Subcutaneous adipose tissue (tissue), 4 donors: Measurements from ENCODE around the gene PTPRN2. TPM values are rescaled to one million over a fixed set of nuclear protein-coding genes. Genes with fewer than 3 reads are reported as not detected.

Experiments used
- total RNA-seq, 4 donors: library from RNA; depleted of rRNA; stranded (reverse); fragments of >200 nt; gene quantifications; one replicate each; pipeline ENCODE4 v1.1.0, GENCODE V29; 2016
- TF ChIP-seq, protein P1 (sequence below): fragments of 450-650 bp; IDR thresholded peaks from one replicate; pipeline ENCODE4 v1.5.1; 2016; ENCODE audit warnings: low read depth, mild to moderate bottlenecking, control low read depth, antibody characterized with exemption, moderate library complexity

PTPRN2 gene
- total RNA-seq, 4 donors from 2014 or later, result 2.0 to 4.6 (median 3.7) TPM

DNA sequence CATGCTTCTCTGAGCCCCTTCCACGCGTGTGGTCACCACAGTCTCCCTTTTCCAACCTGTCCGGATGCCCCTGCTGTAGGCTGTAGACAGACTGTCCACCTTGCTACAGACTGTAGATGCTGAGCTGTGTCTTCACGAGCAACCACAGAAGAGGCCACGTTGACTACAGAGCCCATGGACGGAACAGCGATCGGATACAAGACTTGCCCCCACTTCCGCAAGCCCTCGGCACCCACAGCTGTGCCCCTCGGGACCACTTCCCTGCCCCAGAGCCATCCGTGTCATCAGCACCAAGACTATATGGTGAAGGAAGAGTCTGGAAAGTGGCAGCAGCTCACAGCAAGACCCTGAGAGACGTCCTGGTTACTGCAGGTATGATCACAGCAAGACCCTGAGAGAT lies 759.4 kb downstream of the PTPRN2 start:
- TF ChIP-seq, protein P1, sequence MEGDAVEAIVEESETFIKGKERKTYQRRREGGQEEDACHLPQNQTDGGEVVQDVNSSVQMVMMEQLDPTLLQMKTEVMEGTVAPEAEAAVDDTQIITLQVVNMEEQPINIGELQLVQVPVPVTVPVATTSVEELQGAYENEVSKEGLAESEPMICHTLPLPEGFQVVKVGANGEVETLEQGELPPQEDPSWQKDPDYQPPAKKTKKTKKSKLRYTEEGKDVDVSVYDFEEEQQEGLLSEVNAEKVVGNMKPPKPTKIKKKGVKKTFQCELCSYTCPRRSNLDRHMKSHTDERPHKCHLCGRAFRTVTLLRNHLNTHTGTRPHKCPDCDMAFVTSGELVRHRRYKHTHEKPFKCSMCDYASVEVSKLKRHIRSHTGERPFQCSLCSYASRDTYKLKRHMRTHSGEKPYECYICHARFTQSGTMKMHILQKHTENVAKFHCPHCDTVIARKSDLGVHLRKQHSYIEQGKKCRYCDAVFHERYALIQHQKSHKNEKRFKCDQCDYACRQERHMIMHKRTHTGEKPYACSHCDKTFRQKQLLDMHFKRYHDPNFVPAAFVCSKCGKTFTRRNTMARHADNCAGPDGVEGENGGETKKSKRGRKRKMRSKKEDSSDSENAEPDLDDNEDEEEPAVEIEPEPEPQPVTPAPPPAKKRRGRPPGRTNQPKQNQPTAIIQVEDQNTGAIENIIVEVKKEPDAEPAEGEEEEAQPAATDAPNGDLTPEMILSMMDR, result no peak

- TF ChIP-seq, protein P1, result no peak
Measured at GRCh38 chr7:157827863-157828160, 759.8 kb downstream of the PTPRN2 start.

DNA sequence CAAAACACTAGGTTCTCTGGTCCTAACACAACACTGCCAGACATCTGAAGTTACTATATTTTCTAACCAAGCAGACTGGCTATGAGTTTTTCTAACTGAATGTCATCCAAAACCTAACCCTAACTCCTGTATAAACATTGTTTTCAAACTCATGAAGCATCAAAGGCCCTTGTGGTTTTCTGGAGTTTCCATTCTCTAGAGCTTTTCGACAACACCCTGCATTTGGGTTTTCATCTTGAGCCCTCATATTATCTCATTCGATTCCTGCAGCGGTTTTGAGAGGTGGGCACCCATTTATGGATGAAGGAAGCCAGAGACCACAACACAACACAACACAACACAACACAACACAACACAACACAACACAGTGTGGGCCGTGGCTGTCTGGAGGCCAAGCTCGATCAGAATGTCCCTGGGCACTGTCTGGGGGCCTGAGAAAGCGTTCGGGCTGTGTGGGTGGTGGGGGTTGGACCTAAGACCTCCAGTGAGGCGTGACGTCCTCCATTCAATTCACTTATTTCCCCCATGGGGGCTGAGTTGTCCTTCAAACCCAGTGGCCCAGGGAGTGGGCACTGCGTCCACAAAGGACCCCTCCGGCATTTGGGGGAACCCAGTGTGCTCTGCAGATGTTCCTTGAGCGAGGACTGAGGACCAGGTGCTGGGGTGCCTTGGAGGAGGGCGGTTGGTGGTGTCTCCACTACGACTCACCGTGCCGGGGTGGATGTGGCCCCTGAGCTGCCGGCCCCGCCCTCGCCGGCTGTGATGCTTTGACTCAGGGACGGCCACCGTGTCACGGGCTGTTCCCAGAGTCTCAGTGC lies 760.4 kb downstream of the PTPRN2 start:
- TF ChIP-seq, protein P1, result no peak

- TF ChIP-seq, protein P1, result no peak
Measured at GRCh38 chr7:157826566-157826965, 761.1 kb downstream of the PTPRN2 start.

- TF ChIP-seq, protein P1, result no peak
Measured at GRCh38 chr7:157825325-157825724, 762.3 kb downstream of the PTPRN2 start.

DNA sequence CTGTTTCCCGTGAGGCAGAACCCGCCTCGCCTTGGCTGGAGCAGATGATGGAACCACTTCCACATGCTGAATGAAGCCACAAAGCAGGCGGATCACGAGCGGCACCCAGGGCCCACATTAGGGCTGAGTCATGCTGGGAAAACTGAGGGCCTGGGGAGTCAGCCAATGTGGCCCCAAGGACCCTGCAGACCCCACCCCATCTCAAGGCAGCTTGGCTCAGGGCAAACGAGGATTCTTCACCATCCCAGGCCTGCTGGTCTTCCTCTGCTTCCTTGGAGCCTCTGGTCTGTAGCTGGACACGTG lies 762.9 kb downstream of the PTPRN2 start:
- TF ChIP-seq, protein P1, result no peak

DNA sequence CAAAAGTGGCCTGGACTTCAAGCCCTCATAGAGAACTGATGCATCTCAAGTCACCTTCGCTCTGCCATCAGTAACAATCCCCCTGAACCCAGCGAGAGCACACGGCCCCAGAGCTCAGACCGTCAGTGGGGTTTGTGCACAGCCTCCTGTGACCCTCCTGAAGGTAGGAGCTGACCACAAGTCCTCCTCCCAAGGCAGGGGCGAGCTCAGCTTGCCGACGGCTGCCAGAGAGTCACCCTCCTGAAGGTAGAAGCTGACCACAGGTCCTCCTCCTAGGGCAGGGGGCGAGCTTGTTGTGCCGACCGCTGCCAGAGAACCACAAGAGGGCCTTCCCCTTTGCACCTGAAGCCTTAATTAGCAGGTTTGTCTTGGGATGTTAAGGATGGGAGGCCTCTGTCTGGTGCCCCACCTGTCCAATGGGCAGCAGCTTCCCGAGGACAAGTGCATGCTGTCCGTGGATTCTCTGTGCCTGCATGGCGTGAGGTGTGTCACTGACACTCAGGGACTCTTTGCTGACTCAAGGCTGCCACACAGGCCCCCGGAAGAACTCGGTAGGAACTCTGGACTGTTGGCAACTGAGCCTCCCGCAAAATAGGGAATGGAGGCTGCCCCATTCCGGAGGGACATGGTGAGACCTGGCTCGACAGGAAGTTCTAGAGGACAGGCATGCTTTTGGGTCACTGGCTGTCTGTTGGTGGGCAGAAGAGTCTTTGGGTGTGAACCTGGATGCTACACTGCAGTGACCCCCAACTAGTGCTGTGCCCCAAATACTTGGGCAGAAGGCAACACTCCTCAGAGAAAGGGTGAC lies 763.4 kb downstream of the PTPRN2 start:
- TF ChIP-seq, protein P1, result no peak
